ENCODE measurements around the gene CFAP54.

The CFAP54 gene

GRCh38 chr12:96766232-96766631 is 276.9 kb downstream of the CFAP54 start:
- Histone ChIP-seq H3K27ac (ENCODE audit: poor library complexity, severe bottlenecking) (no peak overlapping the region), H3K9me3 (ENCODE audit: severe bottlenecking) (no peaks in the 10 kb centered on the region), H3K27me3 (ENCODE audit: insufficient read depth, poor library complexity, severe bottlenecking) (no peaks in the 10 kb centered on the region), H3K36me3 (ENCODE audit: low read depth) (no peaks in the 10 kb centered on the region), H3K4me3 (ENCODE audit: severe bottlenecking) (no peak overlapping the region), H3K4me1 (ENCODE audit: insufficient read depth, poor library complexity, severe bottlenecking) (no peaks in the 10 kb centered on the region)
- DNase-seq (ENCODE audit: low spot score): no peak
- no peak for ATAC-seq (ENCODE audit: low read depth)
- peak; percentile 9 for TF ChIP-seq CTCF (IDR thresholded peaks at IDR 0.05; ENCODE audit: poor library complexity, severe bottlenecking)

DNA sequence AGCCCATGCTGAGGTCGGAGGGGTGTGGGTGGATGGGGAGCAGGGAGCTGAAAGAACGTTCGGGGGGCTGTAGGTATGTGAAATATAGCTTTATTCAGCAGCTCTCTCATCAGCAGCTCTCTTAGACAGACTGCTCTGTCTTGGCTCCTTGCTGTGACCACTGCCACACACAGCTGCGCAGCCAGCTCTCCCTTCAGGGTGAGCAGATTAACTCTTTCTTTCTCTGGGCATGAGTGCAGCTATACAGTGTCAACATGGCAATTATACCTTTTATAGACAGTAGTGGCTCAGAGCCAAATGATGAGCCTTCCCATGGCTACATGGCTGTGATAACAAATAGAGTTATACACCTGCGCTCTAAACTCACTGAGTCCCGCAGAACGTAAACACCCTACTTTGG is 280.0 kb downstream of the CFAP54 start:
- no peak for ATAC-seq (ENCODE audit: low read depth)
- no peak overlapping the region for H3K27ac ChIP-seq (ENCODE audit: poor library complexity, severe bottlenecking)
- no peak for DNase-seq (ENCODE audit: low spot score)
- no peak overlapping the region for H3K4me3 ChIP-seq (ENCODE audit: severe bottlenecking)
- H3K4me1 ChIP-seq (ENCODE audit: insufficient read depth, poor library complexity, severe bottlenecking): peaks cover under 1% of the 10 kb centered on the region
- H3K36me3 ChIP-seq (ENCODE audit: low read depth): no peaks in the 10 kb centered on the region
- no peaks in the 10 kb centered on the region for H3K9me3 ChIP-seq (ENCODE audit: severe bottlenecking)
- H3K27me3 ChIP-seq (ENCODE audit: insufficient read depth, poor library complexity, severe bottlenecking): no peaks in the 10 kb centered on the region
- TF ChIP-seq CTCF (IDR thresholded peaks at IDR 0.05; ENCODE audit: poor library complexity, severe bottlenecking): no peak

DNA sequence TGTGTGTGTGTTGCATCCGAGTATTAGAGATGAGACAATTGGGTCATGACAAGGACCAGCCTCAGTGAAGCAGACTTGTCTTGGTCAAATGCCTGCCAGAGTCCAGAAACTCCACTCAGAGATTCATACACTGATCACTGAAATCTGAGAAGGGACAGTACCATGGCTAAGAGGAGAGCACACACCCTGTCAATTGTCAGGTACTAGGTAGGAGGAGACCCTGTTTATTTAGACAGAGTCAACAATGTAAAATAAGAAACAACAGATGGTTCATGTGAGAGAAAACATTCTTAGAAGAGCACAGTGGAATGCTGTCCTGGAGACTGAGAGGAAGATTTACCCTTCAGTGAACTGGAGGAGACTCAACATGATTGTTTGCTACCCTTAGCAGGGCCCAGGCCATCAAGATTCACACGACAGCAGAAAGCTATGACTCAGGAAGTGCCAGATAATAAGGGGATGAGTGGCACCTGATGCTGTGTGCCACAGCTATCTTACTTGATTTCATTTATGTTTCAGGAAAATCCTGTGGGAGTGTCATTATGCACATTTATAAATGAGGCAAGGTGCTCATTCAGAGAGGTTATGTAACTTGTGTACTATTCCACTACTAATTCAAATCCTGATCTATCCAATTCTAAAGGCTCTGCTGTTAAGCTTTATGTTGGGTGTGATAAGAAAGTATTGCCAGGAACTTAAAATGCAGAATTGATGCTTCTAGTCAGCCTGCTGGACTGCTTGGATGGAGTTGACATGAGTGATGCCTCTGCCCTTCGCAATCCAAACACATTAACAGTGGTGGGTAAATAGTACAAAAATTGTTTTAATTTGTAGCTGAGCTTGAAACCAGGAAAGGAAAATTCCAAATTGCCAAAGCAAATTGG is 281.1 kb downstream of the CFAP54 start:
- no peak for DNase-seq (ENCODE audit: low spot score)
- Histone ChIP-seq H3K27me3 (ENCODE audit: insufficient read depth, poor library complexity, severe bottlenecking) (no peaks in the 10 kb centered on the region), H3K4me1 (ENCODE audit: insufficient read depth, poor library complexity, severe bottlenecking) (peaks cover 5% of the 10 kb centered on the region), H3K36me3 (ENCODE audit: low read depth) (no peaks in the 10 kb centered on the region), H3K4me3 (ENCODE audit: severe bottlenecking) (no peak overlapping the region), H3K9me3 (ENCODE audit: severe bottlenecking) (no peaks in the 10 kb centered on the region), H3K27ac (ENCODE audit: poor library complexity, severe bottlenecking) (no peak overlapping the region)
- no peak; the same call in 2 of the 3 replicates for ATAC-seq (ENCODE audit: low read depth)
- no peak for TF ChIP-seq CTCF (IDR thresholded peaks at IDR 0.05; ENCODE audit: poor library complexity, severe bottlenecking)

GRCh38 chr12:96773031-96773430 is 283.7 kb downstream of the CFAP54 start:
- Histone ChIP-seq H3K4me3 (ENCODE audit: severe bottlenecking) (no peak overlapping the region), H3K4me1 (ENCODE audit: insufficient read depth, poor library complexity, severe bottlenecking) (peaks cover 5% of the 10 kb centered on the region), H3K9me3 (ENCODE audit: severe bottlenecking) (no peaks in the 10 kb centered on the region), H3K27me3 (ENCODE audit: insufficient read depth, poor library complexity, severe bottlenecking) (no peaks in the 10 kb centered on the region), H3K27ac (ENCODE audit: poor library complexity, severe bottlenecking) (no peak overlapping the region), H3K36me3 (ENCODE audit: low read depth) (no peaks in the 10 kb centered on the region)
- DNase-seq (ENCODE audit: low spot score): no peak
- no peak for TF ChIP-seq CTCF (IDR thresholded peaks at IDR 0.05; ENCODE audit: poor library complexity, severe bottlenecking)
- ATAC-seq (ENCODE audit: low read depth): no peak
